GM21576 (cell line): ENCODE results near the gene HBS1L.

Experiments
- ATAC-seq: cut with Tn5 transposase; IDR thresholded peaks from one replicate; pipeline ENCODE4 v1.9.1; 2021; ENCODE audit warnings: mild to moderate bottlenecking, moderate library complexity; ENCODE audit not compliant: unreplicated experiment

The HBS1L gene

GRCh38 chr6:134954272-134955000, 100.2 kb downstream of the HBS1L start:
- ATAC-seq: no peak

DNA sequence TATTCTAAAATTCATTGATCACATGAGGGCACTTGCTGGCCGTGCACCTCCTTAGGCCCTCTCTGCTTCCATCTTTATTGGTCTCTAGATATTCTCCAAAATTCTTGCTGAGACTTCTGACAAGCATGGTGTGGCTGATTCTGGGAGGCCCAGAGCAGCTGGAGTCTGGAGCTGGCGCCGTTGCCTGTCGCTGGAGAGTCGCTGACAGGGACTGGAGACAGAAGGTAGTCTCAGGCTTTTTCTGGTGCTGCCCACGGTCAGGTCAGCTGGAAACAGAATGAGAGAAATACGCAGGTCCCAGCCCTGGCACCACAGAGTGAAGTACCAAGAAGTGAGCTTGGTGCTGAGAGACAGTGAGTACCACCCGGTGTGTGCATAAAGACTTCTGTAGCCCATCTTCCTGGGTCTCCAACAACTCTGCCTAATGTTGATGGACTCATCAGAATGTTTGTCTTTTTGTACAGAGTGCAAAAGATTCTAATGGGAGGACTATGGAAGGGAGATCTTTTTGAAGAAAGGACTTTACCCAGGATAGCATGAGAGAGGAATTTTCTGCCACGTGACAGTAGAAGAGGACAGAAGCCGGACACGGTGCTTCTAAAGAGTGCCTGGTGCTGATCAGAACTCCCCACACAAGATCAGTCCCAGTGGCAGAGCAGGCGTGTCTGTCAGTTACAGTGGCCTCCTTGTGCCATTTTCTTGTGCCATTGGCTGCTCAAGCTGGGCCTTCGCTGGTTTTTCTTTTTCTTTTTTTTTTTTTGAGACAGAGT, 102.9 kb downstream of the HBS1L start:
- ATAC-seq: no peak

DNA sequence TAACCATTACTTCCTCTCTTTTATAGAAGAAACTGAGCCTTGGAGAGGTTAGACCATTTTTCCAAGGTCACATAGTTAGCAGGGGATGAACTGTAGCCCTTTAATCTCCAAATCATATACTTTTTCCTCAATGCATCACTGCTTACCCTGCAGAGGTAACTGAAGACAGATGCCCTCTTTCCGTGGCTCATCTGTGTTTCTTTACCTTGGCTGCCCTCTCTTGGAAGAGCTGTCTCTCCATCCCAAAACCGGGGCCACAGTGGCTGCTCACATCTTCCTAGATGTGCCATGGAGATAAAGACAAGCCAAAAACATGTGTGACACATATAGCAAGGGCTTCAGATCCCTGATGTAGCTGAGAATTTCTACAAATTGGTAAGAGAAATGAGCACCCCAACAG, 104.1 kb downstream of the HBS1L start:
- ATAC-seq: no peak

GRCh38 chr6:134949927-134950326, 104.7 kb downstream of the HBS1L start, which contains the start of gene ALDH8A1:
Gene ALDH8A1 (minus strand): TSS chr6:134950101. CDS start chr6:134950053, 48 bp downstream.
- ATAC-seq: no peak

DNA sequence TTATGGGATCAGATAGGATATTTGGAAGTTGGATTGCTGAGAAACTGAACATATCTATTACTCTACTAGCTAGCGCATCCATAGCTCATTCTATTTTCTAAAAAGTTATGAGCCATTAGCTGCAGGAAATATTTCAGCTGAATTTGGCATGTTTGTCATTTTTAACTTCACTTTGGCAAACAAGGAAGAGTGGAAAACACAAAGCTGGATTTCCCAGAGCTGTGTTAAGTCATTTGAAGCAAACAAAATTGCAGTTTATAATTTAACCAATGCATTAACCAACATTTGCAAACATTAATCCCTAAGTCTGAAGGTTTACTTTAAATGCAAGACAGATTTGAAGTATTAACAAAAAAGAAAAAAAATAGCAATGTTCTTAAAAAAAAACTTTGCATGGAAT, 105.9 kb downstream of the HBS1L start:
- no peak for ATAC-seq

- ATAC-seq: no peak
Measured at GRCh38 chr6:134948142-134948541, 106.5 kb downstream of the HBS1L start.

DNA sequence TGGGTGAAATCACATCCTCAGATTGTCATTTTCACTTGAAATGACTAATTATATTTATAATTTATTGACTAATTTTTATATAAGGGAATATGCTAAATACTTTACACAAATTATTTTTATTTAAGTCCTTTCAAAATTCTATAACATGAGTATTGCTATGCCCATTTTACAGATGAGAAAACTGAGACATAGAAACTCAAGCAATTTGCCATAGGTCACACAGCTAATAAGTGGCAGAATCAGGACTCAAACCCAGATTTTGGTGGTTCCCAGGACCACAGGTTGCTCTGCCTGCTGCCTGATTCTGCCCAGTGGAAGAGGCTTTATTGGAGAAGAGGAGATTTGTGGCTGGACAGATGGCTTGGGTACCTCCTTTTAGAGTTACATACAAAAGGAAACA, 109.6 kb downstream of the HBS1L start:
- no peak for ATAC-seq

- no peak for ATAC-seq
Measured at GRCh38 chr6:134943522-134944111, 111.0 kb downstream of the HBS1L start.

DNA sequence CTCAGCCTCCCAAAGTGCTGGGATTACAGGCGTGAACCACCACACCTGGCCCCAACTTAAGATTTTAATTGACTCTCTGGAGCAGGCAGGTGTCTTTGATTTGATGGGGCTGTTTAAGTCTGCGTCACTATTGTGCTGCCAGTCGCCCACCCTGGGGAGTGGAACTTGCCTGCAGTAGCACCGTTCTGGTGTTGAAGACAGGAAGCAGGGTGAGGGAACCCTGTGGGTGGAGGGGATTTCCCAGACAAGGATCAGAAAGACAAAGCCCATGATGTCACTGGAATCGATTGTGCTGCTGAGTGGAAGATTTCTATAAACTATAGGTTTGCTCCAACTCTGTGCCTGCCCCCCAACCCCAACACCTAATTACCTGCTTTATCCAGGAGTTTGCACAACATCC, 115.7 kb downstream of the HBS1L start:
- ATAC-seq: peak; percentile 70

DNA sequence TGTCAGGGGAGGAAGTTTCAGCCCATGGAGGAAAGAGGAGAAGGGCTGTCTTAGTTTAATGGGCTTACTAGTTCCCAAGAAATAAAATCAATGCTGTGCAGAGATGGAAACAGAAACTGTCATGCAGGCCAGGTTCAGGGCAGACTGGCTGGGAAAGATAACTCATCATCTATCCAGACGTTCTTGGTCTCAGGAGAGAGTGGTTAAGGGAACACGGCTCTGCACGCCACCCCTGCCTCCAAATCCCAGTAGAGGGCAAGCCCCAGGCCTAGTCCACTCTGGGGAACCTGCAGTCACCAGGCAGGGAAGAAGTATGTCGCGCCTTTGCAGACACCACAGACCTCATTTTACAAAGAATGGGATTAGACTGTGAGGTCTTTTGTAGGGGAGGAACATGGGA, 117.2 kb downstream of the HBS1L start:
- ATAC-seq: no peak

DNA sequence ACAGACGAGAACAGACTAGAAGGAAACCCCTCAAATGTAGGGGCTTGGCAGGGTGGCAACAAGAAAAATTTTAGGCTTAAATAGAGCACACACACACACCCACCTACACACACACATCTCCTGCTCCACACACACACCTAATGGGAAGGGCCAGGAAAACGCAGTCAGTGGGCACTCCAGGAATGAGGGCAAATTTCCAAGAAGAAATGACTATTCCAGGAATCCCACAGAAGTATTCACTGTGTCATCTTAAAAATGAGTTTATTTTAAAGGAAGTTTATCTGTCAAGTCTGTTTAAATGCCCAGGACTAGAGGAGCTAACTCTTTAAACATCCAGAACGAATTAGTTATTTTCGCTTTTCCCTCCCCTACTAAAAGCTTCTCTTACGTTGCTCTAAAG, 117.7 kb downstream of the HBS1L start:
- no peak for ATAC-seq

DNA sequence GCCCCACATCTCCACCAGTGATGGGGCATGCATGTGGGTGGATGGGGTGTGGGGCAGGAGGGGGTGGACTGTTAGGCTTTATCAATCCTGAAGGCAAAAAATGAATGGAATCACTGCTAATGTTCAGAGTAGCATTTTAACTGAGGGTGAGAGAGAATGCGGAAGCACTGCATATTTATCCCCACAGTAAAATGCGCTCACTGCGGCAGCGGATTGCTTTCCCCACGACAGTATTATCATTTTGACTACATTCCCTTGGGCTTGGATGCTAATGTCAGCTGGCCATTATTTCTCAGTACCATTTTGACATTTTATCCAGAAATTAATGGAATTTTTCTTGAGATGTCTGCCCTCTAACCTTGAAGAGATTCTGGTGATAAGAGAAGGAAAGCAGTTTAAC, 118.1 kb downstream of the HBS1L start:
- ATAC-seq: no peak

DNA sequence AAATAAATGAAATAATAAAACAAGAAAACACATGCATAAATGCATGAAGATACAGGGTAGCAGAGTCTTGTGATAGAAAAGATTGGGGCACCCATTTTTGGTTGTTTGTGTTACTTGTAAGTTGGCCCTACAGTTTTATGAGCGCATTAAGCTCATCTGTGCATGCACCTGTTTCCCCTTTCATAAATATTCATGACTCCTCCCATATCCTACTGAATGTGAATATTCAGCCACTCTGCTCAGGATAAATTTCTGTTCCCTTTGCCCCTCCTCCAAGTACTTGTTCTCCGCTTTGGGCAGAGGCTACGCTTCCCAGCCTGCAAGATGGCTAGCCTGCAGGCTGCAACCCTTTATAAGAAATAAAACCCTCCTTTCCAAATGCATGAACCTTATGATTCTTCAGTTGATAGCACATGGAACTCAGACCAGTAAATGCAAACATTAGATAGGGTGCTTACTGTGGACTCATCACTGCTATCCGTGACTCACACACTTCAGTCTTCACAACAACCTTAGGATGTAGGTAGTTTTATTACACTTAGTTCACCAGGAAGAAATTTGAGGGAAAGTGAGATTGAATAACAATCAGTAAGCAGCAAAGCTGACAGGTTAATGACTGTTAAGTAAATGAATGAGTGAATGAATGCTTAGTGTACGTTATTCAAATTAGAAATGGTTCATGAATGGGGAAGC, 119.7 kb downstream of the HBS1L start:
- ATAC-seq: no peak

DNA sequence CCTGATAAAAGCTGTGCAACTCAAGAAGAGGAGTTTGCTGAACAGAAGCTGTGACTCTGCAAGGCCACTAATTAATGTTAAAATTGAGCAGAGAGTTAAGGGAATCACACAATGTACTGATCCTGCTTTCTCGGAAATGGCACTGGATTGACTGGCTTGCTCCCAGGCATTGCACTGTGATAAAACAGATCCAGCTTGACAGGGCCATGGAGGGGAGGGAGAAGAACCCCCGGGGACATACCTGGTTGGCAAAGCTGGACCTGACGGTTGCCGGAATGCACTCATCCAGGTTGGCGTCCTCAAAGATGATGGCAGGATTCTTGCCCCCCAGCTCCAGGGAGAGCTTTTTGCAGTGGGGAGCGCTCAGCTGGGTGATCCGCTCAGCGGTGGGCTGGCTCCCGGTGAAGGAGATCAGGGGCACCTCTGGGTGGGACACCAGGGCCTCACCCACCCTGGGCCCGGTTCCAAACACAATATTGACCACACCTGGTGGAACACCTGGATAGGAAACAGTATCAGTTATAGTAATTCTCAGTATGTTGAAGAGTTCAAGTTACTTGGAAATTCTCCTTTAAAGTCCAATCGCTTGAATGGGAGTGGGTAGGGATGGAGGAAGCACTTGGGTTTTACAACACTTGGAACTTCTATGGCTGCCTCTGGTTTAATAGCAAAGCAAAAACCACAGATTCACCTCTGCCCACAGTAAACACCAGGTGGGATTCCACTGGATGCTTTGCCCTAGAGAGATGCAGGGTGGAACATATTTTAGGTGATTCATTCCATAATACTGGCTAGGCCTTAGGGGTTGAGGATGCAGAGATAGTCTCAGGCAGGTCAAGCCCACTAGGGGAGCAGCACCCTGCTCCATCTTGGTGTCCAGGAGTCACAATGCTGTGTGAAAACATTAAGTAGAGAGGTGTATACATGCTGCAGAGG, 121.8 kb downstream of the HBS1L start:
- ATAC-seq: no peak

DNA sequence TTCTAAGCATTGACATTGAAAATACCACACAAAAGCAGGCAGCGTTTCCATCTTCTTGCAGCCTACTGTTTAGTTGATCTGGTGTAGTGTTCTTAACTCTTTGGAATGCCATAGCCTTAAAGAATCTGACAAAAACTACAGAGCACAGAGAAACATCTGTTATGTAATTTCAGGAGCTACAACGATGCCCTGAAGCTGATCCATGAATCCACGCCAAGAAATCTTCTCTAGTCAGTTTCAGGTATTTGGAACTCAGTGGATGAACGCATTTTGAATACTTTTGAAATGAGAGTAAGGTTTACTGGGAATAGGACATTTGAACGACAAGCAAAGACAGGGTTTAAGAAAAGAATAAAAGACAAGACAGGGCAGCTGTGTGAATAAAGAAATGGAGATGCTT, 122.5 kb downstream of the HBS1L start:
- no peak for ATAC-seq

- ATAC-seq: no peak
Measured at GRCh38 chr6:134930463-134930862, 124.2 kb downstream of the HBS1L start.

DNA sequence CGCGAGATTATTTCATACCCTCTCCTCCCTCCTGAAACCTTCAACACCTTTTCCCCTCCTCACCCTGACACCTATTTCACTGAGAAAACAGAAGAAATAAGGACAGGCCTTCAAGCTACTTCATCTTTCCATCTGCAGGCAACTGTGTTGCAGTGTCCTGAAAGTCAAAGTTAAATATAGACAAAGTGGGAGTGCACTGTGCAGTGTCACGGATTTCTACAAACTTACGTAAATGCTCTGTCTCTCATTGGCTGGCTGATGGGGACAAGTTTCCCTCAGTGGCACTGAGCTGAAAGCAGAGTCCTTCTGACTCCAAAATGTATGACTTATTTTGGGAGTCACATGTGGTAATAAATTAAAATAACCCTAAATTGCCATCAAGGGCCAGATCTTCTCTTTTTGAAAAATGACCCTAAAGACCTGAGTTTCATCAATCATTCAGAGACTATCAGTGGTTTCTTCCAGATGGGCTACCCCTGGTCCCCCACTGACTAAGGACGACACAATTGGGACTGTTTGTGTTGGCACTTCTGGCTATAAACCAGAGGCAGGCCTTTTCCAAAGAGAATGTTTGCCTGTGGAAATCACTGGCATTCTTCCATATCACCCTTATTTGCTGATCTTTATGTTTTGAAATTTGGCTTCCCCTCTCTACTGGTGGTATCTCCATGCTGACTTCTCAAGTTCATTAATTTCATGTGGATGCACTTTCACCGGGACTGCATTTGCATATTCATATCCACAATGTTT, 126.3 kb downstream of the HBS1L start:
- no peak for ATAC-seq

DNA sequence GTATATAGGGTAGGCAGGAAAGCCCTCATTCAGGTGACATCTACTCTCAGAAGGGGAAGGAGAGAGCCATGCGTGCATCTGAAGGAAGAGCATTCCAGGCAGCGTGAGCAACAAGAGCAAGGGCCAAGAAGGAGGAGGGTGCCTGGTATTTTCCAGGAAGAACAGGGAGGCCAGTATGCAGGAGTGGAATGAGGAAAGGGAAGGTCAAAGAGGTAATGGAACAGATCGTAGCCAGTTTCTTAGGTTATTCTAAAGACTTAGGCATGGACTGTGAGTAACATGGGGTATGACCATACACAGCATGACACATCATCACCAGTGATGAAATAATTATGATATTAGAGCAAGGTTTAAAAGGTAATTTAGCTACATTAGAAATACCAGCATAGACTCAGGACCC, 128.8 kb downstream of the HBS1L start:
- no peak for ATAC-seq

GRCh38 chr6:134921721-134922261, 132.8 kb downstream of the HBS1L start:
- ATAC-seq: no peak
